ENCODE measurements around the gene DNAH14.

Gene DNAH14

DNA sequence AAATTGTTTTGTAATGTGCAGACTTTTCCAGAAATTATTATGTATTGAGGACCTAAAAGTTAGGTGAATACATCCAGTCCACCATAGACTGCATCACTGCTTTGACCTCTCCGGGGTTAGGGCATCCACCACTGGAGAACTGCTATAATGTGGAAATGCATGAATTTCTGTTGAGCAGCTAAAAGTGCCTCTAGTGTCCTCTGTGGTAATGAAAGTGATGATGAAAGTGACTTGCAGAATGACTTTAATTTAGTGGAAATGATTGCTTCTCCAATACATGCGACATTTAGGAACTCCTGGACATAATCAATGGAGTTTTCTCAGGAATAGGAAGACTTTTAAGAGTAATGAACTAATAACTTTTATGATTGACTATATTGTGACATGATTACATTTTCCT lies 327.6 kb downstream of the DNAH14 start:
- no peak overlapping the region for H3K4me3 ChIP-seq (ENCODE audit: low read length in 2 of 2)
- H3K79me1 ChIP-seq (ENCODE audit: low read depth, low read length), result no peaks in the 10 kb centered on the region
- no CpG with 5 or more reads among the region's 2 CpGs for WGBS, 2 donors (ENCODE audit: extremely low coverage in 2 of 2, insufficient read length in 2 of 2, insufficient replicate concordance in 1 of 2)
- H2BK5ac ChIP-seq (ENCODE audit: low read length), result no peak overlapping the region
- no peaks in the 10 kb centered on the region for H3K4me1 ChIP-seq (ENCODE audit: control insufficient read depth in 2 of 2, insufficient read depth in 1 of 2, low read depth in 1 of 2, low read length in 2 of 2)
- H2BK120ac ChIP-seq (ENCODE audit: low read depth, low read length), result no peak overlapping the region
- H3K4ac ChIP-seq (ENCODE audit: low read length), result no peak overlapping the region
- no peak overlapping the region for H3K23ac ChIP-seq (ENCODE audit: low read depth, low read length, poor library complexity)
- no peak overlapping the region for H3K27ac ChIP-seq (replicated peaks; ENCODE audit: low read length)
- no peak overlapping the region for H3K18ac ChIP-seq (ENCODE audit: low read length)
- H2AFZ ChIP-seq (ENCODE audit: low read length), result no peak overlapping the region
- no peaks in the 10 kb centered on the region for H3K27me3 ChIP-seq (ENCODE audit: control insufficient read depth in 3 of 3, insufficient read depth in 3 of 3, low read depth in 1 of 3, low read length in 3 of 3)
- DNase-seq (ENCODE audit: low spot score), result no peak
- no peak overlapping the region for H3K14ac ChIP-seq (ENCODE audit: low read length)
- H2BK15ac ChIP-seq (ENCODE audit: low read length), result no peak overlapping the region
- no peak overlapping the region for H3K9ac ChIP-seq (ENCODE audit: low read depth, low read length, poor library complexity)
- no peak overlapping the region for H3K4me2 ChIP-seq (ENCODE audit: insufficient read depth, low read length, poor library complexity, severe bottlenecking)
- no peak overlapping the region for H2BK12ac ChIP-seq (ENCODE audit: low read length)
- H3K9me3 ChIP-seq (replicated peaks in 1 of 2; ENCODE audit: control insufficient read depth in 2 of 2, insufficient read depth in 1 of 2, low read depth in 1 of 2, low read length in 2 of 2), result no peaks in the 10 kb centered on the region
- H4K91ac ChIP-seq (ENCODE audit: low read depth, low read length, poor library complexity), result no peak overlapping the region
- H4K8ac ChIP-seq (ENCODE audit: low read depth, low read length), result no peak overlapping the region
- no peaks in the 10 kb centered on the region for H3K36me3 ChIP-seq (replicated peaks in 1 of 2; ENCODE audit: control insufficient read depth in 2 of 2, insufficient read depth in 2 of 2, low read length in 2 of 2)
- no peak overlapping the region for H2AK5ac ChIP-seq (ENCODE audit: low read depth, low read length)

DNA sequence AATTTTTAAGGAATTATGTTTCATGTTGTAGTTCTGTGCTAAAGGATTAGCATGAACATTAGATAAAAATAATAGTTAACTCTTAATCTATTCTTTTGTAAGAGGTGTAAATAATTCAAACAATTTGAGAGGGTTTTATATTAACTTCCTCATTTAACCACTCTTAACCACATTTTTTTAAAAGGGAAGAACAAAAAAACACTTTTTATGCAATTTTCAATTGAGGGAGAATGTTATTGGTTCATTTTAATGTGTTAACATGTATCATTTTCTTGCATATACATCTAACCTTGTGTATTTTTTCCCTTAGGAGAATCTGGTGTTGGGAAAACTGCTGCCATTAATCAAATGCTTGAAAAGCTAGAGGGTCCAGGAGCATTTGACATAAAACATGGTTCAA lies 329.3 kb downstream of the DNAH14 start:
- Histone ChIP-seq H3K18ac (ENCODE audit: low read length) (no peak overlapping the region), H3K14ac (ENCODE audit: low read length) (no peak overlapping the region), H3K27me3 (ENCODE audit: control insufficient read depth in 3 of 3, insufficient read depth in 3 of 3, low read depth in 1 of 3, low read length in 3 of 3) (no peaks in the 10 kb centered on the region), H2BK12ac (ENCODE audit: low read length) (no peak overlapping the region), H3K79me1 (ENCODE audit: low read depth, low read length) (no peaks in the 10 kb centered on the region), H4K91ac (ENCODE audit: low read depth, low read length, poor library complexity) (no peak overlapping the region), H2BK5ac (ENCODE audit: low read length) (no peak overlapping the region), H3K27ac (replicated peaks; ENCODE audit: low read length) (no peak overlapping the region), H3K4me2 (ENCODE audit: insufficient read depth, low read length, poor library complexity, severe bottlenecking) (no peak overlapping the region), H2AK5ac (ENCODE audit: low read depth, low read length) (no peak overlapping the region), H2BK120ac (ENCODE audit: low read depth, low read length) (no peak overlapping the region), H3K9me3 (replicated peaks in 1 of 2; ENCODE audit: control insufficient read depth in 2 of 2, insufficient read depth in 1 of 2, low read depth in 1 of 2, low read length in 2 of 2) (no peaks in the 10 kb centered on the region), H3K9ac (ENCODE audit: low read depth, low read length, poor library complexity) (no peak overlapping the region), H3K36me3 (replicated peaks in 1 of 2; ENCODE audit: control insufficient read depth in 2 of 2, insufficient read depth in 2 of 2, low read length in 2 of 2) (no peaks in the 10 kb centered on the region), H3K4me1 (ENCODE audit: control insufficient read depth in 2 of 2, insufficient read depth in 1 of 2, low read depth in 1 of 2, low read length in 2 of 2) (no peaks in the 10 kb centered on the region), H3K4ac (ENCODE audit: low read length) (no peak overlapping the region), H4K8ac (ENCODE audit: low read depth, low read length) (no peak overlapping the region), H2AFZ (ENCODE audit: low read length) (no peak overlapping the region), H3K23ac (ENCODE audit: low read depth, low read length, poor library complexity) (no peak overlapping the region), H3K4me3 (ENCODE audit: low read length in 2 of 2) (no peak overlapping the region), H2BK15ac (ENCODE audit: low read length) (no peak overlapping the region)
- DNase-seq (ENCODE audit: low spot score), result no peak

DNA sequence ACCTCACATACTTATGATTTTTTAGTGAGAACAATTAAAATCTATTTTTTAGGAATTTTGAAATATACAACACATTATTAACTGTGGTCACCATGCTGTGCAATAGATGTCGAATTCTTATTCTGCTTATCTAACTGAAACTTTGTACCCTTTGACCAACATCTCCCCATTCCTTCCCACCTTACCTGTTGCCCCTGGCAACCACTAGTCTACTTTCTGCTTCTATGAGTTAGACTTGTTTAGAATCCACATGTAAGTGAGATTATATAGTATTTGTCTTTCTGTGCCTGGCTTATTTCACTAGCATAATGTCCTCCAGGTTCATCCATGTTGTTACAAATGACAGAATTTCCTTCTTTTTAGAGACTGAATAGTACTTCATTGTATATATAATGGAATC lies 330.1 kb downstream of the DNAH14 start:
- Histone ChIP-seq H3K14ac (ENCODE audit: low read length) (no peak overlapping the region), H3K4me1 (ENCODE audit: control insufficient read depth in 2 of 2, insufficient read depth in 1 of 2, low read depth in 1 of 2, low read length in 2 of 2) (no peaks in the 10 kb centered on the region), H3K27me3 (ENCODE audit: control insufficient read depth in 3 of 3, insufficient read depth in 3 of 3, low read depth in 1 of 3, low read length in 3 of 3) (no peaks in the 10 kb centered on the region), H3K4ac (ENCODE audit: low read length) (no peak overlapping the region), H3K23ac (ENCODE audit: low read depth, low read length, poor library complexity) (no peak overlapping the region), H2AFZ (ENCODE audit: low read length) (no peak overlapping the region), H3K4me3 (ENCODE audit: low read length in 2 of 2) (no peak overlapping the region), H3K79me1 (ENCODE audit: low read depth, low read length) (no peaks in the 10 kb centered on the region), H3K4me2 (ENCODE audit: insufficient read depth, low read length, poor library complexity, severe bottlenecking) (no peak overlapping the region), H3K27ac (replicated peaks; ENCODE audit: low read length) (no peak overlapping the region), H2BK5ac (ENCODE audit: low read length) (no peak overlapping the region), H3K9me3 (replicated peaks in 1 of 2; ENCODE audit: control insufficient read depth in 2 of 2, insufficient read depth in 1 of 2, low read depth in 1 of 2, low read length in 2 of 2) (no peaks in the 10 kb centered on the region), H3K18ac (ENCODE audit: low read length) (no peak overlapping the region), H4K8ac (ENCODE audit: low read depth, low read length) (no peak overlapping the region), H2BK12ac (ENCODE audit: low read length) (no peak overlapping the region), H2AK5ac (ENCODE audit: low read depth, low read length) (no peak overlapping the region), H2BK120ac (ENCODE audit: low read depth, low read length) (no peak overlapping the region), H3K36me3 (replicated peaks in 1 of 2; ENCODE audit: control insufficient read depth in 2 of 2, insufficient read depth in 2 of 2, low read length in 2 of 2) (no peaks in the 10 kb centered on the region), H4K91ac (ENCODE audit: low read depth, low read length, poor library complexity) (no peak overlapping the region), H3K9ac (ENCODE audit: low read depth, low read length, poor library complexity) (no peak overlapping the region), H2BK15ac (ENCODE audit: low read length) (no peak overlapping the region)
- DNase-seq (ENCODE audit: low spot score), result no peak
- no CpG with 5 or more reads among the region's 1 CpG for WGBS, 2 donors (ENCODE audit: extremely low coverage in 2 of 2, insufficient read length in 2 of 2, insufficient replicate concordance in 1 of 2)

DNA sequence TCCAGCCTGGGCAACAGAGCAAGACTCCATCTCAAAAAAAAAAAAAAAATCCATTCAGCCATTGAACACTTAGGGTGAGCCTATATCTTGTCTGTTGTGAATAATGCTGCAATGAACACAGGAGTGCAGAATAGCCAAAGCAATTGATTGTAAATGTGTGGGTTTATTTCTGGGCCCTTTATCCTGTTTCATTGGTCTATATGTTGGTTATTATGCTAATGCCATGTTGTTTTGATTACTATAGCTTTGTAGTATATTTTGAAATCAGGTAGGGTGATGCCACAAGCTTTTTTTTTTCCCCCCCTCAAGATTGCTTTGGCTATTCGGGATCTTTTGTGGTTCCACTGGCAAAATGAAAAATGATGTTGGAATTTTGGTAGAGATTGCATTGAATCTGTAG lies 330.8 kb downstream of the DNAH14 start:
- WGBS, 2 donors (ENCODE audit: extremely low coverage in 2 of 2, insufficient read length in 2 of 2, insufficient replicate concordance in 1 of 2), result no CpG with 5 or more reads among the region's 1 CpG
- H3K18ac ChIP-seq (ENCODE audit: low read length), result no peak overlapping the region
- H2AK5ac ChIP-seq (ENCODE audit: low read depth, low read length), result no peak overlapping the region
- no peaks in the 10 kb centered on the region for H3K36me3 ChIP-seq (replicated peaks in 1 of 2; ENCODE audit: control insufficient read depth in 2 of 2, insufficient read depth in 2 of 2, low read length in 2 of 2)
- no peak overlapping the region for H3K14ac ChIP-seq (ENCODE audit: low read length)
- H3K79me1 ChIP-seq (ENCODE audit: low read depth, low read length), result no peaks in the 10 kb centered on the region
- no peaks in the 10 kb centered on the region for H3K27me3 ChIP-seq (ENCODE audit: control insufficient read depth in 3 of 3, insufficient read depth in 3 of 3, low read depth in 1 of 3, low read length in 3 of 3)
- no peak overlapping the region for H3K9ac ChIP-seq (ENCODE audit: low read depth, low read length, poor library complexity)
- DNase-seq (ENCODE audit: low spot score), result no peak
- H3K27ac ChIP-seq (replicated peaks; ENCODE audit: low read length), result no peak overlapping the region
- H3K9me3 ChIP-seq (replicated peaks in 1 of 2; ENCODE audit: control insufficient read depth in 2 of 2, insufficient read depth in 1 of 2, low read depth in 1 of 2, low read length in 2 of 2), result no peaks in the 10 kb centered on the region
- H3K4ac ChIP-seq (ENCODE audit: low read length), result no peak overlapping the region
- no peak overlapping the region for H2BK15ac ChIP-seq (ENCODE audit: low read length)
- no peak overlapping the region for H2BK12ac ChIP-seq (ENCODE audit: low read length)
- H4K91ac ChIP-seq (ENCODE audit: low read depth, low read length, poor library complexity), result no peak overlapping the region
- no peak overlapping the region for H3K4me3 ChIP-seq (ENCODE audit: low read length in 2 of 2)
- H3K23ac ChIP-seq (ENCODE audit: low read depth, low read length, poor library complexity), result no peak overlapping the region
- H3K4me1 ChIP-seq (ENCODE audit: control insufficient read depth in 2 of 2, insufficient read depth in 1 of 2, low read depth in 1 of 2, low read length in 2 of 2), result no peaks in the 10 kb centered on the region
- H2AFZ ChIP-seq (ENCODE audit: low read length), result no peak overlapping the region
- H2BK5ac ChIP-seq (ENCODE audit: low read length), result no peak overlapping the region
- H4K8ac ChIP-seq (ENCODE audit: low read depth, low read length), result no peak overlapping the region
- no peak overlapping the region for H2BK120ac ChIP-seq (ENCODE audit: low read depth, low read length)
- no peak overlapping the region for H3K4me2 ChIP-seq (ENCODE audit: insufficient read depth, low read length, poor library complexity, severe bottlenecking)

Data from neuronal stem cell (in vitro differentiated cells).